Esophagus muscularis mucosa (tissue), 4 donors: Measurements from ENCODE around the gene FRRS1L. TPM values are rescaled to one million over a fixed set of nuclear protein-coding genes. Genes with fewer than 3 reads are reported as not detected.

ENCODE experiments used
- DNase-seq: peaks from one replicate; pipeline ENCODE4 v3.0.0-alpha.2; 2017; ENCODE audit errors: extremely low spot score
- H3K27ac ChIP-seq, 4 donors: fragments of 200-600 bp; sonication (generic); replicated peaks in 1 of 4; 1 replicate in 3 of 4; 2 replicates in 1 of 4; pipeline ENCODE4 v1.5.1; 2016 to 2019; ENCODE audit warnings: mild to moderate bottlenecking in 1 of 4
- H3K27me3 ChIP-seq, 4 donors: fragments of 200-600 bp; sonication (generic); one replicate each; pipeline versions ENCODE4 v1.5.1 to v1.6.0; 2016 to 2019
- H3K36me3 ChIP-seq, 4 donors: fragments of 200-600 bp; sonication (generic); one replicate each; pipeline ENCODE4 v1.5.1; 2016 to 2019
- H3K4me1 ChIP-seq, 4 donors: fragments of 200-600 bp; sonication (generic); one replicate each; pipeline ENCODE4 v1.5.1; 2016 to 2019
- H3K4me3 ChIP-seq, 4 donors: fragments of 200-600 bp; sonication (generic); 1 replicate in 2 of 4; 2 replicates in 2 of 4; pipeline ENCODE4 v1.5.1; 2016 to 2019; ENCODE audit warnings: mild to moderate bottlenecking in 4 of 4, moderate library complexity in 1 of 4
- H3K9me3 ChIP-seq, 4 donors: fragments of 200-600 bp; sonication (generic); 1 replicate in 3 of 4; 2 replicates in 1 of 4; pipeline ENCODE4 v1.5.1; 2016 to 2019
- EP300 ChIP-seq: sonication (generic); formaldehyde crosslinking; IDR thresholded peaks from one replicate; pipeline ENCODE4 v1.6.1; 2017; ENCODE audit warnings: antibody characterized with exemption
- POLR2A ChIP-seq: fragments of 450-650 bp; IDR thresholded peaks from one replicate; pipeline ENCODE4 v1.6.1; 2017; ENCODE audit warnings: antibody characterized with exemption, moderate library complexity, mild to moderate bottlenecking, low read depth
- POLR2AphosphoS5 ChIP-seq, 2 donors: sonication (generic); formaldehyde crosslinking; IDR thresholded peaks; one replicate each; pipeline ENCODE4 v1.6.1; 2017; ENCODE audit warnings: antibody characterized with exemption in 2 of 2
- WGBS: methylation state at CpG from one replicate; pipeline ENCODE4 v1.1.5; 2018; 5-methylcytosine and 5-hydroxymethylcytosine counted together
- intact Hi-C: fragments of 100-400 bp; cut with DNase I; formaldehyde crosslinking; loops from one replicate; pipeline ENCODE4 v1.15.1; 2023
- total RNA-seq, 4 donors: library from RNA; depleted of rRNA; stranded (reverse); fragments of >200 nt; gene quantifications; one replicate each; pipeline versions ENCODE4 v1.1.0 to v1.2.1, GENCODE V29; 2016
- TF ChIP-seq, protein P1 (sequence below), 3 experiments: fragments of 200-600 bp in 2 of 3; fragments of 450-650 bp in 1 of 3; sonication (generic) in 2 of 3; IDR thresholded peaks; one replicate each; pipeline ENCODE4 v1.5.1; 2017 to 2019; ENCODE audit warnings: antibody characterized with exemption in 3 of 3, mild to moderate bottlenecking in 2 of 3, moderate library complexity in 1 of 3

Gene FRRS1L
- total RNA-seq, 4 donors from 2014 or later: 2.5 to 7.6 (median 5.3) TPM

DNA sequence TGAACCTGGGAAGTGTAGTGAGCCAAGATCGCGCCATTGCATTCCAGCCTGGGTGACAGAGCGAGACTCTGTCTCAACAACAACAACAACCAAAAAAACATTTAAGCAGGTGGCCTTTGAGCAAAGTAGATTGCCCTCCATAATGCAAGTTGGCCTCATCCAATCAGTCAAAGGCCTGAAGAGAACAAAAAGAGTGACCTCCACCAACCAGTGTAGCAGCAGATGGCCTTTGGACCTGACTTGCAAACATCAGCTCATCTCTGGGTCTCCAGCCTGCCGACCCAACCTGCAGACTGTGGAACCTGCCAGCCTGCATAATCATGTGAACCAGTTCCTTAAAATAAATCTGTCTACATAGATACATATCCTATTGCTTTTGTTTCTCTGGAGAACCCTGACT lies 7.5 kb downstream of the FRRS1L start:
- Histone ChIP-seq H3K36me3 (no peaks in the 10 kb centered on the region), H3K27ac (no peak overlapping the region), H3K4me1 (no peaks in the 10 kb centered on the region), H3K27me3 (no peaks in the 10 kb centered on the region), H3K4me3 (no peak overlapping the region), H3K9me3 (no peaks in the 10 kb centered on the region)
- no peak for DNase-seq
- TF ChIP-seq EP300: no peak
- TF ChIP-seq POLR2AphosphoS5 (IDR thresholded peaks at IDR 0.05): no peak
- no peak for TF ChIP-seq POLR2A
- TF ChIP-seq, protein P1, sequence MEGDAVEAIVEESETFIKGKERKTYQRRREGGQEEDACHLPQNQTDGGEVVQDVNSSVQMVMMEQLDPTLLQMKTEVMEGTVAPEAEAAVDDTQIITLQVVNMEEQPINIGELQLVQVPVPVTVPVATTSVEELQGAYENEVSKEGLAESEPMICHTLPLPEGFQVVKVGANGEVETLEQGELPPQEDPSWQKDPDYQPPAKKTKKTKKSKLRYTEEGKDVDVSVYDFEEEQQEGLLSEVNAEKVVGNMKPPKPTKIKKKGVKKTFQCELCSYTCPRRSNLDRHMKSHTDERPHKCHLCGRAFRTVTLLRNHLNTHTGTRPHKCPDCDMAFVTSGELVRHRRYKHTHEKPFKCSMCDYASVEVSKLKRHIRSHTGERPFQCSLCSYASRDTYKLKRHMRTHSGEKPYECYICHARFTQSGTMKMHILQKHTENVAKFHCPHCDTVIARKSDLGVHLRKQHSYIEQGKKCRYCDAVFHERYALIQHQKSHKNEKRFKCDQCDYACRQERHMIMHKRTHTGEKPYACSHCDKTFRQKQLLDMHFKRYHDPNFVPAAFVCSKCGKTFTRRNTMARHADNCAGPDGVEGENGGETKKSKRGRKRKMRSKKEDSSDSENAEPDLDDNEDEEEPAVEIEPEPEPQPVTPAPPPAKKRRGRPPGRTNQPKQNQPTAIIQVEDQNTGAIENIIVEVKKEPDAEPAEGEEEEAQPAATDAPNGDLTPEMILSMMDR (IDR thresholded peaks at IDR 0.05): no peak
- intact Hi-C loops: no loop called here
- WGBS: 88% methylated on average over 4 of the region's 4 CpGs

DNA sequence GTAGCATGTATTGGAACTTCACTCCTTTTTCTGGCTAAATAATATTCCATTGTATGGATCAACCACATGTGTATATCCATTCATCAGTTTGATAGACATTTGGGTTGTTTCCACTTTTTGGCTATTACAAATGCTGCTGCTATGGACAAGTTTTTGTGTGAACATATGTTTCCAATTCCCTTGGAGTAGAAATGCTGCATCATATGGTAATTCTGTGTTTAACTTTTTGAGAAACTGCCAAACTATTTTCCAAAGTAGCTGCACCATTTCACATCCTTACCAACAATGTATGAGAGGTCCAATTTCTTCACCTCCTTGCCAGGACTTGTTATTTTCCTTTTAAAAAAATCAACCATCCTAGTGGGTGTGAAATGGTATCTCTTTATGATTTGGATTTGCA lies 8.4 kb downstream of the FRRS1L start:
- TF ChIP-seq POLR2AphosphoS5 (IDR thresholded peaks at IDR 0.05) (no peak), POLR2A (no peak), EP300 (no peak)
- TF ChIP-seq, protein P1 (IDR thresholded peaks at IDR 0.05): no peak
- no peak overlapping the region for H3K4me3 ChIP-seq
- DNase-seq: no peak

DNA sequence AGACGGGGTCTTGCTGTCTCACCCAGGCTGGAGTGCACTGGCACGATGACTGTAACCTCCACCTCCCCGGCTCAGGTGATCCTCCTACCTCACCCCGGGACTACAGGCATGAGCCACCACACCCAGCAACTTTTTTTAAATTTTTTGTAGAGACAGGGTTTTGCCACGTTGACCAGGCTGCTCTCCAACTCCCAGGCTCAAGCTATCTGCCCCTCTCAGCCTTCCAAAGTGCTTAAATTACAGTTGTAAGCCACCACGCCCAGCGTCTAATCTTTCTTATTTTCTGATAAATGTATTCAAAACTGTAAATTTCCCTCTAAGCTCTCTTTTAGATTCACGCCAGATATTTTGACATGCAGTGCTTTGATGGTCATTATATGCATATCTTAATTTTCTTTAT lies 10.3 kb downstream of the FRRS1L start:
- Histone ChIP-seq H3K4me1 (no peaks in the 10 kb centered on the region), H3K36me3 (no peaks in the 10 kb centered on the region), H3K27ac (no peak overlapping the region), H3K9me3 (peaks cover 0 to 7% (median 5%) of the 10 kb centered on the region in 4 donors), H3K4me3 (no peak overlapping the region), H3K27me3 (no peaks in the 10 kb centered on the region)
- peak; percentile 10 for DNase-seq
- intact Hi-C loops: no loop called here
- WGBS: 84% methylated on average over 8 of the region's 8 CpGs
- TF ChIP-seq POLR2AphosphoS5 (IDR thresholded peaks at IDR 0.05): no peak
- TF ChIP-seq, protein P1 (IDR thresholded peaks at IDR 0.05): no peak
- no peak for TF ChIP-seq EP300
- TF ChIP-seq POLR2A: no peak

More for the DNA sequence above, 8.4 kb downstream of the FRRS1L start:
- intact Hi-C loops: no loop called here
- Histone ChIP-seq H3K27me3 (no peaks in the 10 kb centered on the region), H3K27ac (no peak overlapping the region), H3K9me3 (peaks cover 0 to under 1% (median 0%) of the 10 kb centered on the region in 4 donors), H3K36me3 (no peaks in the 10 kb centered on the region), H3K4me1 (no peaks in the 10 kb centered on the region)

DNA sequence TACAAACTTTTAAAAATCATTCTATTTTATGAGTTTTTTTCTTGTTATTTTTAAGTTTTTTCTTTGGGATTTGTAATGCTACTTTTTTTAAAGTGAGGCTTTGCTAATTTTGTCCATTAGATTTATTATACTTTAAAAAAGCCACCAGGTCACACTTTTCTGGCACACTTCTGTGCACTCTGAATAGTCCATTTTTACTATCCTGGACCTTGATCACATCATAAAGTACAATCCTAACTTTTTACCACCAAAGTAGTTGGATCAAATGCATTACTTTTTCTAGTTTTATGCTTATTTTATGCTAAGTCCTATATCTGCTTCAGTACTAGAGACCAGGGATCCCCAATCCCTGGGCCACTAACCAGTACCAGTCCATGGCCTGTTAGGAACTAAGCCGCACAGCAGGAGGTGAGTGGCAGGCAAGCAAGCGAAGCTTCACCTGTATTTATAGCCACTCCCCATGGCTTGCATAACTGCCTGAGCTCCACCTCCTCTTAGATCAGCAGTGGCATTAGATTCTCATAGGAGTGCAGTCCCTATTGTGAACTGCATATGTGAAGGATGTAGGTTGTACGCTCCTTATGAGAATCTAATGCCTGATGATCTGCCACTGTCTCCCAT lies 16.0 kb downstream of the FRRS1L start:
- Histone ChIP-seq H3K27me3 (no peaks in the 10 kb centered on the region), H3K4me3 (no peak overlapping the region), H3K9me3 (peaks cover 0 to 7% (median 5%) of the 10 kb centered on the region in 4 donors), H3K27ac (no peak overlapping the region), H3K4me1 (no peaks in the 10 kb centered on the region), H3K36me3 (no peaks in the 10 kb centered on the region)
- intact Hi-C loops: no loop called here
- WGBS: 93% methylated on average over 3 of the region's 3 CpGs
- TF ChIP-seq, protein P1 (IDR thresholded peaks at IDR 0.05): no peak
- TF ChIP-seq EP300 (no peak), POLR2AphosphoS5 (IDR thresholded peaks at IDR 0.05) (no peak), POLR2A (no peak)
- DNase-seq: peak; percentile 79

DNA sequence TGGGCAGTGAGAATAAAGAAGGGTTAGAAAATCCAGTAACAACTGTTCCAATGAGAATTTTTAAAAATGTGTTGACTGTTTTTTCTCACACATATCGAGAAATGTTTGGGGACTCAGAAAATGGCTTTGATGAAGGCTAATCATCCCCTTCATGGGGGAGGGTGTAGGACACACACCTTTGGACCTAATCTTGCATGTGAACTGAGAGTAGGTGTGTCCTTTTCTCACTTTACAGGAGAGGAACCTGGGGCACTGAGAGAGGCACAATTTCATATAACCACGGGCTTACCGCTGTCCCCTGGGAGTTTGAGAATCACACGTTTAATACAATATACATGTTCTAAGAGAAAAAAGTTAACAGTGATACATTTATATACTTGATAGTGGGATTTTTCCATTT lies 17.3 kb downstream of the FRRS1L start:
- Histone ChIP-seq H3K4me1 (no peaks in the 10 kb centered on the region), H3K4me3 (no peak overlapping the region), H3K27ac (no peak overlapping the region), H3K9me3 (peaks cover 0 to 7% (median 5%) of the 10 kb centered on the region in 4 donors), H3K36me3 (no peaks in the 10 kb centered on the region), H3K27me3 (no peaks in the 10 kb centered on the region)
- WGBS: 91% methylated on average over 4 of the region's 4 CpGs
- no peak for DNase-seq
- intact Hi-C loops: no loop called here
- TF ChIP-seq, protein P1 (IDR thresholded peaks at IDR 0.05): no peak
- TF ChIP-seq POLR2A (no peak), EP300 (no peak), POLR2AphosphoS5 (IDR thresholded peaks at IDR 0.05) (no peak)
